Osteoblast (primary cell): ENCODE data around the gene DCLRE1A. TPM values are rescaled to one million over a fixed set of nuclear protein-coding genes. Genes with fewer than 3 reads are reported as not detected.

Experiments
- DNase-seq: peaks from one replicate; pipeline ENCODE4 v3.0.0; 2011; ENCODE audit warnings: low spot score, mixed read lengths; ENCODE audit not compliant: insufficient read length; ENCODE audit errors: missing footprints
- H2AFZ ChIP-seq: 2 replicates; pipeline ENCODE4 v1.6.0; 2011; ENCODE audit warnings: mild to moderate bottlenecking, low read length
- H3K27ac ChIP-seq: 2 replicates; pipeline ENCODE4 v1.5.1; 2011; ENCODE audit warnings: mild to moderate bottlenecking, low read depth, low read length, moderate library complexity
- H3K27me3 ChIP-seq: 2 replicates; pipeline ENCODE4 v1.6.0; 2012; ENCODE audit warnings: mild to moderate bottlenecking, control low read depth, inconsistent platforms, low read length, moderate library complexity; ENCODE audit not compliant: insufficient read depth
- H3K36me3 ChIP-seq: 2 replicates; pipeline ENCODE4 v1.5.1; 2011; ENCODE audit warnings: mild to moderate bottlenecking, low read length, control low read depth, moderate library complexity; ENCODE audit not compliant: insufficient read depth
- H3K4me1 ChIP-seq: 2 replicates; pipeline ENCODE4 v1.5.1; 2011; ENCODE audit warnings: mild to moderate bottlenecking, low read length, control low read depth, moderate library complexity; ENCODE audit not compliant: insufficient read depth
- H3K4me2 ChIP-seq: 2 replicates; pipeline ENCODE4 v1.6.0; 2011; ENCODE audit warnings: mild to moderate bottlenecking, low read length; ENCODE audit not compliant: insufficient read depth
- H3K4me3 ChIP-seq: fragments of 200-600 bp; sonication (generic); 3 replicates; pipeline ENCODE4 v1.5.1; 2012; ENCODE audit warnings: mild to moderate bottlenecking, low read length, inconsistent platforms; ENCODE audit not compliant: insufficient read depth
- H3K79me2 ChIP-seq: 2 replicates; pipeline ENCODE4 v1.6.0; 2012; ENCODE audit warnings: mild to moderate bottlenecking, low read length, control low read depth, inconsistent platforms; ENCODE audit not compliant: insufficient read depth
- H3K9me3 ChIP-seq: 2 replicates; pipeline ENCODE4 v1.5.1; 2011; ENCODE audit warnings: low read depth, low read length, control low read depth
- H4K20me1 ChIP-seq: 2 replicates; pipeline ENCODE4 v1.6.0; 2012; ENCODE audit warnings: mild to moderate bottlenecking, low read length, control low read depth; ENCODE audit not compliant: insufficient read depth
- CTCF ChIP-seq: IDR thresholded peaks from 2 replicates; pipeline ENCODE4 v1.5.1; 2011; ENCODE audit warnings: mild to moderate bottlenecking, low read depth, low read length, moderate library complexity; ENCODE audit errors: extremely low read depth
- total RNA-seq: library from RNA; depleted of rRNA; stranded (reverse); fragments of >200 nt; gene quantifications from 2 replicates; pipeline ENCODE4 v1.2.3, GENCODE V29; 2012

Gene DCLRE1A
- total RNA-seq, 1 donor = 5.1 TPM

GRCh38 chr10:113869789-113870188 is 15.9 kb upstream of the DCLRE1A start:
- H3K4me3 ChIP-seq = no peak overlapping the region
- H3K4me1 ChIP-seq = no peaks in the 10 kb centered on the region
- H2AFZ ChIP-seq = no peak overlapping the region
- H3K4me2 ChIP-seq = no peak overlapping the region
- no peaks in the 10 kb centered on the region for H3K9me3 ChIP-seq
- no peaks in the 10 kb centered on the region for H3K36me3 ChIP-seq
- peaks cover 9% of the 10 kb centered on the region for H3K79me2 ChIP-seq
- no peak for TF ChIP-seq CTCF
- H3K27me3 ChIP-seq = no peaks in the 10 kb centered on the region
- DNase-seq = no peak
- no peak overlapping the region for H3K27ac ChIP-seq
- no peaks in the 10 kb centered on the region for H4K20me1 ChIP-seq

- no peak overlapping the region for H2AFZ ChIP-seq
Observed at GRCh38 chr10:113867904-113868303, 14.0 kb upstream of the DCLRE1A start.

GRCh38 chr10:113866551-113867394 is 12.9 kb upstream of the DCLRE1A start:
- H3K4me1 ChIP-seq = no peaks in the 10 kb centered on the region
- H3K79me2 ChIP-seq = peaks cover 5% of the 10 kb centered on the region
- no peak for TF ChIP-seq CTCF
- DNase-seq = no peak
- no peak overlapping the region for H3K27ac ChIP-seq
- no peak overlapping the region for H3K4me3 ChIP-seq
- no peaks in the 10 kb centered on the region for H3K36me3 ChIP-seq
- no peak overlapping the region for H3K4me2 ChIP-seq
- no peaks in the 10 kb centered on the region for H3K9me3 ChIP-seq
- H2AFZ ChIP-seq = no peak overlapping the region
- no peaks in the 10 kb centered on the region for H4K20me1 ChIP-seq
- no peaks in the 10 kb centered on the region for H3K27me3 ChIP-seq

More at GRCh38 chr10:113867904-113868303, 14.0 kb upstream of the DCLRE1A start:
- no peak overlapping the region for H3K4me3 ChIP-seq
- H3K4me2 ChIP-seq = no peak overlapping the region
- H3K4me1 ChIP-seq = no peaks in the 10 kb centered on the region
- H3K9me3 ChIP-seq = no peaks in the 10 kb centered on the region
- H4K20me1 ChIP-seq = no peaks in the 10 kb centered on the region
- peaks cover 5% of the 10 kb centered on the region for H3K79me2 ChIP-seq
- H3K36me3 ChIP-seq = no peaks in the 10 kb centered on the region
- H3K27ac ChIP-seq = no peak overlapping the region
- no peaks in the 10 kb centered on the region for H3K27me3 ChIP-seq
- DNase-seq = no peak
- no peak for TF ChIP-seq CTCF

- Histone ChIP-seq H3K27ac (no peak overlapping the region), H3K27me3 (no peaks in the 10 kb centered on the region), H4K20me1 (no peaks in the 10 kb centered on the region), H3K4me1 (no peaks in the 10 kb centered on the region), H3K4me2 (no peak overlapping the region), H3K9me3 (no peaks in the 10 kb centered on the region), H3K79me2 (peaks cover 5% of the 10 kb centered on the region), H2AFZ (no peak overlapping the region), H3K36me3 (peaks cover 2% of the 10 kb centered on the region), H3K4me3 (no peak overlapping the region)
- TF ChIP-seq CTCF = no peak
- DNase-seq = no peak
Observed at GRCh38 chr10:113865901-113866300, 12.0 kb upstream of the DCLRE1A start.
